Common myeloid progenitor, CD34-positive (primary cell): ENCODE results near the gene IPCEF1.

Experiments
- CTCF ChIA-PET: fragments of 350-600 bp; sonication (Branson Sonifier 250); formaldehyde crosslinking; loops from one replicate; lab custom pipeline; 2021; ENCODE audit warnings: antibody characterized with exemption; lab: Charles Lee
- POLR2A ChIA-PET: fragments of 350-600 bp; sonication (Branson Sonifier 250); formaldehyde crosslinking; loops from one replicate; lab custom pipeline; 2021; ENCODE audit warnings: antibody characterized with exemption; lab: Charles Lee
- DNase-seq, 3 donors: peaks; one replicate each; pipeline versions ENCODE4 v3.0.0 to v3.0.0-alpha.2; 2013
- H3K27ac ChIP-seq, 2 experiments: 1 replicate in 1 of 2; 2 replicates in 1 of 2; pipeline ENCODE4 v1.7.0; 2013; ENCODE audit warnings: inconsistent platforms in 2 of 2, low read length in 2 of 2, mild to moderate bottlenecking in 2 of 2, low read depth in 1 of 2, moderate library complexity in 1 of 2; ENCODE audit not compliant: severe bottlenecking in 2 of 2, insufficient read depth in 1 of 2, poor library complexity in 1 of 2
- H3K27me3 ChIP-seq, 5 experiments: replicated peaks in 2 of 5; 1 replicate in 3 of 5; 2 replicates in 2 of 5; pipeline versions ENCODE4 v1.6.1 to v1.7.0; 2013; ENCODE audit warnings: low read length in 4 of 5, mild to moderate bottlenecking in 2 of 5, moderate library complexity in 2 of 5, inconsistent platforms in 1 of 5; ENCODE audit not compliant: insufficient read depth in 5 of 5, control insufficient read depth in 4 of 5
- H3K36me3 ChIP-seq, 4 experiments: 1 replicate in 2 of 4; 2 replicates in 2 of 4; pipeline versions ENCODE4 v1.6.1 to v1.7.0; 2013; ENCODE audit warnings: low read length in 3 of 4, control low read depth in 1 of 4, mild to moderate bottlenecking in 1 of 4; ENCODE audit not compliant: control insufficient read depth in 4 of 4, insufficient read depth in 4 of 4
- H3K4me1 ChIP-seq, 4 experiments: 1 replicate in 3 of 4; 2 replicates in 1 of 4; pipeline versions ENCODE4 v1.6.1 to v1.7.1; 2013; ENCODE audit warnings: low read length in 3 of 4, mild to moderate bottlenecking in 3 of 4, control low read depth in 1 of 4, inconsistent platforms in 1 of 4, moderate library complexity in 1 of 4; ENCODE audit not compliant: control insufficient read depth in 4 of 4, insufficient read depth in 4 of 4; ENCODE audit errors: control extremely low read depth in 1 of 4
- H3K4me3 ChIP-seq, 7 experiments: 1 replicate in 4 of 7; 2 replicates in 3 of 7; pipeline versions ENCODE4 v1.5.1 to v1.7.0; 2013; ENCODE audit warnings: mild to moderate bottlenecking in 7 of 7, low read length in 6 of 7, moderate library complexity in 6 of 7, inconsistent platforms in 2 of 7, low read depth in 2 of 7, control low read depth in 1 of 7; ENCODE audit not compliant: insufficient read depth in 4 of 7, control insufficient read depth in 1 of 7; ENCODE audit errors: extremely low read depth in 1 of 7
- H3K9me3 ChIP-seq, 5 experiments: 1 replicate in 4 of 5; 2 replicates in 1 of 5; pipeline versions ENCODE4 v1.6.1 to v1.7.1; 2013; ENCODE audit warnings: low read length in 4 of 5, mild to moderate bottlenecking in 2 of 5, inconsistent platforms in 1 of 5, low read depth in 1 of 5, moderate library complexity in 1 of 5; ENCODE audit not compliant: control insufficient read depth in 4 of 5, insufficient read depth in 2 of 5; ENCODE audit errors: control extremely low read depth in 1 of 5
- WGBS: methylation state at CpG from one replicate; pipeline ENCODE4 v1.1.5; 2013; ENCODE audit not compliant: insufficient coverage; 5-methylcytosine and 5-hydroxymethylcytosine counted together

IPCEF1 gene

GRCh38 chr6:154361476-154361875 is 4.9 kb upstream of the IPCEF1 start:
- ChIA-PET POLR2A (interaction anchor here (0.6 kb wide), 1 partner anchor 11 kb away, joined by 3 read pairs; no protein-coding TSS in a partner anchor), CTCF (interaction anchor here (1.0 to 1.7 kb wide), 3 partner anchors 10 to 208 kb away, joined by 3 to 4 read pairs (median 4); no protein-coding TSS in a partner anchor)
- peaks cover 6 to 32% (median 17%) of the 10 kb centered on the region in 4 experiments for H3K4me1 ChIP-seq
- no peak for DNase-seq
- no peaks in the 10 kb centered on the region for H3K36me3 ChIP-seq
- H3K27ac ChIP-seq = no peak overlapping the region
- H3K9me3 ChIP-seq = no peaks in the 10 kb centered on the region
- 100% methylated on average over 1 of the region's 5 CpGs for WGBS
- no peaks in the 10 kb centered on the region for H3K27me3 ChIP-seq
- no peak overlapping the region for H3K4me3 ChIP-seq

DNA sequence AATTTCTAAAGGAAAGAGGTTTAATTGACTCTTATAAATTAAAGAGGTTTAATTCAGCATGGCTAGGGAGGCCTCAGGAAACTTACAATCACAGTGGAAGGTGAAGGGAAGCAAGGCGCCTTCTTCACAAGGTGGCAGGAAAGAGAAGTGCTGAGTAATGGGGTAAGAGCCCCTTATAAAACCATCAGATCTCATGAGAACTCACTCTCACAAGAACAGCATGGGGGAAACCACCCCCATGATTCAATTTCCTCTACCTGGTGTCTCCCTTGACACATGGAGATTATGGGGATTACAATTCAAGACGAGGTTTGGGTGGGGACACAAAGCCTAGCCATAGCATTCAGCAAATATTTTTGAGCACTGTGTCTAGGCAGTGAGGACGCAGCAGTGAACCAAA is 3.9 kb upstream of the IPCEF1 start:
- DNase-seq = peak in 2 of 3 donors; percentile 58 to 74
- H3K9me3 ChIP-seq = no peaks in the 10 kb centered on the region
- H3K27me3 ChIP-seq = no peaks in the 10 kb centered on the region
- 50% methylated on average over 1 of the region's 3 CpGs for WGBS
- H3K27ac ChIP-seq = no peak overlapping the region
- H3K4me3 ChIP-seq = no peak overlapping the region
- H3K4me1 ChIP-seq = peaks cover 16 to 42% (median 27%) of the 10 kb centered on the region in 4 experiments
- ChIA-PET CTCF (interaction anchor here (1.0 to 1.7 kb wide), 2 partner anchors 27 to 207 kb away, joined by 3 to 4 read pairs; no protein-coding TSS in a partner anchor), POLR2A (no interaction called here)
- H3K36me3 ChIP-seq = no peaks in the 10 kb centered on the region

DNA sequence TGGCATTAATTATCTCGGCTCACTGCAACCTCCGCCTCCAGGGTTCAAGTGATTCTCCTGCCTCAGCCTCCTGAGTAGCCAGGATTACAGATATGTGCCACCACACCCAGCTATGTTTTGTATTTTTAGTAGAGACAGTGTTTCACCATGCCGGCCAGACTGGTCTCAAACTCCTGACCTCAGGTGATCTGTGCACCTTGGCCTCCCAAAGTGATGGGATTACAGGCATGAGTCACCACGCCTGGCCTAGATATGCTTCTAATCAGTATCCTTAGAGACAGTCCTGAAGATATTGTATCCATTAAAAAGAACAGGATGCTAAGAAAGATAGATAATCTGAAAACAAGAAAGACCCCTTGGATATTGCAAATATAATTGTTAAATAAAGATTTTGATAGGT is 3.1 kb upstream of the IPCEF1 start:
- no peak overlapping the region for H3K4me3 ChIP-seq
- CTCF ChIA-PET = interaction anchor here (1.4 kb wide), 1 partner anchor 11 kb away, joined by 4 read pairs; no protein-coding TSS in a partner anchor

GRCh38 chr6:154359161-154359574 is 2.6 kb upstream of the IPCEF1 start:
- peak in 2 of 3 donors; percentile 67 to 77 for DNase-seq
- Histone ChIP-seq H3K36me3 (no peaks in the 10 kb centered on the region), H3K4me1 (peaks cover 22 to 54% (median 39%) of the 10 kb centered on the region in 4 experiments), H3K9me3 (no peaks in the 10 kb centered on the region), H3K27ac (no peak overlapping the region), H3K27me3 (no peaks in the 10 kb centered on the region), H3K4me3 (peak overlapping the region in 4 of 7 experiments; percentile 17 to 67 (median 56))
- ChIA-PET POLR2A (no interaction called here), CTCF (interaction anchor here (1.4 kb wide), 1 partner anchor 11 kb away, joined by 4 read pairs; no protein-coding TSS in a partner anchor)
- WGBS = 0% methylated on average over 3 of the region's 10 CpGs

More for the DNA sequence above, 3.1 kb upstream of the IPCEF1 start:
- Histone ChIP-seq H3K4me1 (peaks cover 20 to 48% (median 34%) of the 10 kb centered on the region in 4 experiments), H3K27ac (no peak overlapping the region), H3K9me3 (no peaks in the 10 kb centered on the region), H3K27me3 (no peaks in the 10 kb centered on the region), H3K36me3 (no peaks in the 10 kb centered on the region)
- 100% methylated on average over 3 of the region's 4 CpGs for WGBS
- POLR2A ChIA-PET = interaction anchor here (0.7 kb wide), 1 partner anchor 152 kb away, joined by 3 read pairs; no protein-coding TSS in a partner anchor
- no peak for DNase-seq

GRCh38 chr6:154358019-154358545 is 1.5 kb upstream of the IPCEF1 start:
- Histone ChIP-seq H3K27ac (no peak overlapping the region), H3K4me3 (no peak overlapping the region), H3K9me3 (no peaks in the 10 kb centered on the region), H3K36me3 (no peaks in the 10 kb centered on the region), H3K4me1 (peaks cover 24 to 63% (median 45%) of the 10 kb centered on the region in 4 experiments), H3K27me3 (no peaks in the 10 kb centered on the region)
- POLR2A ChIA-PET = no interaction called here
- DNase-seq = no peak
- 92% methylated on average over 4 of the region's 5 CpGs for WGBS
- CTCF ChIA-PET = interaction anchor here (1.4 kb wide), 1 partner anchor 12 kb away, joined by 4 read pairs; no protein-coding TSS in a partner anchor

- 60% methylated on average over 2 of the region's 2 CpGs for WGBS
- ChIA-PET CTCF (interaction anchor here (0.9 to 1.0 kb wide), 2 partner anchors 10 to 13 kb away, joined by 4 read pairs; no protein-coding TSS in a partner anchor), POLR2A (interaction anchor here (0.7 kb wide), 1 partner anchor 200 kb away, joined by 3 read pairs; no protein-coding TSS in a partner anchor)
- peak in 2 of 3 donors; percentile 36 to 49 for DNase-seq
- H3K4me3 ChIP-seq = peak overlapping the region in 2 of 7 experiments; percentile 37 to 41
- H3K4me1 ChIP-seq = peaks cover 25 to 80% (median 52%) of the 10 kb centered on the region in 4 experiments
- no peaks in the 10 kb centered on the region for H3K36me3 ChIP-seq
- H3K27ac ChIP-seq = no peak overlapping the region
- H3K9me3 ChIP-seq = no peaks in the 10 kb centered on the region
- H3K27me3 ChIP-seq = no peaks in the 10 kb centered on the region
Observed at GRCh38 chr6:154356113-154356512, 490 bp downstream of the IPCEF1 start.
